ENCODE data around the gene TFAP2E.

GRCh38 chr1:35603941-35604340, 30.8 kb downstream of the TFAP2E start:
- TF ChIP-seq GATA2 (IDR thresholded peaks at IDR 0.05; ENCODE audit: low read depth, low read length) (no peak), GATA3 (IDR thresholded peaks at IDR 0.05; ENCODE audit: low read depth, low read length) (no peak)
